Large intestine (tissue), 3 donors: ENCODE results near the gene INO80B. TPM values are rescaled to one million over a fixed set of nuclear protein-coding genes. Genes with fewer than 3 reads are reported as not detected.

Source experiments
- DNase-seq, 2 donors: peaks; one replicate each; pipeline versions ENCODE4 v3.0.0 to v3.0.0-alpha.2; 2013
- H3K27ac ChIP-seq: one replicate; pipeline ENCODE4 v1.5.1; 2013; ENCODE audit warnings: low read length
- H3K27me3 ChIP-seq: 2 replicates; pipeline ENCODE4 v1.6.1; 2013; ENCODE audit warnings: low read length; ENCODE audit not compliant: control insufficient read depth, insufficient read depth
- H3K36me3 ChIP-seq: 2 replicates; pipeline ENCODE4 v1.6.1; 2013; ENCODE audit warnings: low read length; ENCODE audit not compliant: control insufficient read depth, insufficient read depth
- H3K4me1 ChIP-seq: one replicate; pipeline ENCODE4 v1.6.1; 2013; ENCODE audit warnings: low read length; ENCODE audit not compliant: control insufficient read depth, insufficient read depth
- H3K4me3 ChIP-seq: one replicate; pipeline ENCODE4 v1.5.1; 2013; ENCODE audit warnings: low read length
- H3K9me3 ChIP-seq: one replicate; pipeline ENCODE4 v1.6.1; 2013; ENCODE audit warnings: mild to moderate bottlenecking, low read depth, low read length, moderate library complexity; ENCODE audit not compliant: control insufficient read depth
- WGBS: methylation state at CpG from one replicate; pipeline ENCODE4 v1.1.5; 2013; ENCODE audit warnings: low lambda C conversion rate; ENCODE audit not compliant: insufficient coverage; 5-methylcytosine and 5-hydroxymethylcytosine counted together
- polyA plus RNA-seq: library from polyadenylated mRNA; unstranded; fragments of 120-200 nt; gene quantifications from one replicate; pipeline ENCODE4 v1.2.1, GENCODE V29; 2013

Gene INO80B
- polyA plus RNA-seq, 1 donor: 34.7 TPM

DNA sequence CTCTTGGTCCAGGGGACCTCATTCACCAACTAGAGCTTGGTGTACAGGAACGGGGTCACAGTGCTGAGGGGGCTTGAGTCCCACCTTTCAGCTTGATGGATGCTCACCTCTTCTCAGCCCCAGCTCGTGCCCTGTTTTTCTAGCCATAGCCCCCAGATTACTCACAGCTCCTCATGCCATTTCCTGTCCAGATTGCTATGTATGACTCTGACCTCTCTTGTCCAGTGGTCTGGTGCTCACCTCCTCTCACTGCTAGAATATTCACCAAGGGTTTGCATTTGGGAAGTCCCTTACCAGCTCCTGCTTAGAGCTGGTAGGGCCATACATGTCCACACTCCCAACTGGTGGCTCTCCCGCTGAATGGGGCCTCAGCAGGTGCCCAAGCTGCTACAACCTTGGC, 38.7 kb downstream of the INO80B start:
- peaks cover 73% of the 10 kb centered on the region for H3K4me1 ChIP-seq
- WGBS: no CpG with 5 or more reads among the region's 3 CpGs
- H3K4me3 ChIP-seq: no peak overlapping the region
- peaks cover 4% of the 10 kb centered on the region for H3K9me3 ChIP-seq
- DNase-seq: no peak
- H3K27me3 ChIP-seq: peaks cover 14% of the 10 kb centered on the region
- no peak overlapping the region for H3K27ac ChIP-seq
- H3K36me3 ChIP-seq: peaks cover 49% of the 10 kb centered on the region

DNA sequence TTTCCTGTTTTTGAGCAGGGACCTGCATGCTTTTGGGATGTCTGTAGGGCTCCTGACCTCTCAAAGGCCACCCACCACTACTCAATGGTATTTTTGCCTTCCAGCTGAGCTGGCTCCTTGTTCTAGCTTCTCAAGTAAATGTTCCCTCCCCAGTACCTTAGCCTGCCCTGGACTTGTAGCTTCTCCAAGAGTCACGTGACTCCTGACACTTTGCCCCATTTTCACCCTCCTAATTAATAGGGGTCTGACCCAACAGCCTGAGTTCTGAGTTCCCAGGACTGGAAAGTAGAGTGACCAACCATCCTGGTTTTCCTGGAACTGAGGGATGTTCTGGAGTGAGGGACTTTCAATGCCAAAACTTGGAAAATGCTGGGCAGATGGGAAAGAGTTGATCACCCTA, 40.6 kb downstream of the INO80B start:
- Histone ChIP-seq H3K9me3 (peaks cover 6% of the 10 kb centered on the region), H3K27me3 (peaks cover 33% of the 10 kb centered on the region), H3K36me3 (peaks cover 43% of the 10 kb centered on the region), H3K27ac (no peak overlapping the region), H3K4me3 (no peak overlapping the region), H3K4me1 (peaks cover 58% of the 10 kb centered on the region)
- DNase-seq: no peak
- no CpG with 5 or more reads among the region's 1 CpG for WGBS

GRCh38 chr2:74496997-74497776, 42.3 kb downstream of the INO80B start:
- Histone ChIP-seq H3K9me3 (peaks cover 6% of the 10 kb centered on the region), H3K27me3 (peaks cover 44% of the 10 kb centered on the region), H3K4me1 (peaks cover 45% of the 10 kb centered on the region), H3K27ac (peak overlapping the region; percentile 97), H3K36me3 (peaks cover 27% of the 10 kb centered on the region), H3K4me3 (peak overlapping the region; percentile 74)
- WGBS: no CpG with 5 or more reads among the region's 19 CpGs
- peak in 1 of 2 donors; percentile 73 for DNase-seq

- peak in 1 of 2 donors; percentile 72 for DNase-seq
- H3K27me3 ChIP-seq: peaks cover 52% of the 10 kb centered on the region
- peaks cover 37% of the 10 kb centered on the region for H3K4me1 ChIP-seq
- peak overlapping the region; percentile 74 for H3K4me3 ChIP-seq
- WGBS: no CpG with 5 or more reads among the region's 61 CpGs
- peaks cover 7% of the 10 kb centered on the region for H3K9me3 ChIP-seq
- peak overlapping the region; percentile 97 for H3K27ac ChIP-seq
- H3K36me3 ChIP-seq: peaks cover 19% of the 10 kb centered on the region
These were observed 43.1 kb downstream of the INO80B start for GRCh38 chr2:74497777-74498499.

GRCh38 chr2:74498500-74499266, 43.8 kb downstream of the INO80B start:
- DNase-seq: peak in 1 of 2 donors; percentile 71
- H3K4me3 ChIP-seq: peak overlapping the region; percentile 74
- H3K36me3 ChIP-seq: peaks cover 12% of the 10 kb centered on the region
- peaks cover 54% of the 10 kb centered on the region for H3K27me3 ChIP-seq
- H3K4me1 ChIP-seq: peaks cover 33% of the 10 kb centered on the region
- peak overlapping the region; percentile 97 for H3K27ac ChIP-seq
- no CpG with 5 or more reads among the region's 41 CpGs for WGBS
- peaks cover 9% of the 10 kb centered on the region for H3K9me3 ChIP-seq

DNA sequence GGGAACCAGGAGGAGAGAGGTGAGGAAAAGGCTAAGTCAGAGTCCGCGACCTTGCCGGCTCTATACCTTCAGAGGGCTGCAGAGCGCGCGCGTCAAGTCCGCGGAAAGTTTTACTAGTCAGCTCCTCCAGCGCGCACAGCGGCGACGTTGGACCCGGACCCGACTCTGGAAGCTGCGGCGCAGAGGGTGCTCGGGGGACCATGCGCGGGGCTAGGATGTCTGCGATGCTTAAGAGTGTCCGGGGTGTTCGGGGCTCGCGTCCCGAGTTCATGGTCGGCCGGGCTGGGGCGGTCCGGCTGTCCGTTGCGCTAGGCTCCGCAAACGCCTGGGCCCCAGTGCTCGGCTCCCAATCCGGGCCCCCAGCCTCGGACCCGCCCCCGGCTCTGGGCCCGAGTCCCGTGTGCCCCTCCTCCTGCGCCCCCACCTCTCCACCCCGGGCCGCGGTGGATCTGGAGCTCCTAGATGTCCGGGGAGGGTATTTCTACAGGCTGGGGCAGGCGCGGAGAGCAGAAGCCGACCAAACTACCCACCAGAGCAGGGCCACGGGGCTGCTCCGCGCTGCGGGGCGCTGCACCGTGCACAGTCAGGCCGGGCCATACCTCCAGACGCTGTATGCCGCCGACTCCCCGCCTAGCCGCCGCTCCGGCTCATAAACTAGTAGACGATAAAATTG, 44.5 kb downstream of the INO80B start, which contains the start of gene LBX2:
Gene LBX2 (minus strand): TSS at position 337 of the 673 bp plus-strand sequence. CDS start 66 bp downstream, at position 271.
- DNase-seq: peak in 1 of 2 donors; percentile 81
- WGBS: no CpG with 5 or more reads among the region's 65 CpGs
- peaks cover 37% of the 10 kb centered on the region for H3K4me1 ChIP-seq
- peak within 1 kb of the TSS; percentile 97 for H3K27ac ChIP-seq
- peaks cover 54% of the 10 kb centered on the region for H3K27me3 ChIP-seq
- peaks cover 9% of the 10 kb centered on the region for H3K9me3 ChIP-seq
- peaks cover 5% of the 10 kb centered on the region for H3K36me3 ChIP-seq
- peak within 1 kb of the TSS; percentile 74 for H3K4me3 ChIP-seq

DNA sequence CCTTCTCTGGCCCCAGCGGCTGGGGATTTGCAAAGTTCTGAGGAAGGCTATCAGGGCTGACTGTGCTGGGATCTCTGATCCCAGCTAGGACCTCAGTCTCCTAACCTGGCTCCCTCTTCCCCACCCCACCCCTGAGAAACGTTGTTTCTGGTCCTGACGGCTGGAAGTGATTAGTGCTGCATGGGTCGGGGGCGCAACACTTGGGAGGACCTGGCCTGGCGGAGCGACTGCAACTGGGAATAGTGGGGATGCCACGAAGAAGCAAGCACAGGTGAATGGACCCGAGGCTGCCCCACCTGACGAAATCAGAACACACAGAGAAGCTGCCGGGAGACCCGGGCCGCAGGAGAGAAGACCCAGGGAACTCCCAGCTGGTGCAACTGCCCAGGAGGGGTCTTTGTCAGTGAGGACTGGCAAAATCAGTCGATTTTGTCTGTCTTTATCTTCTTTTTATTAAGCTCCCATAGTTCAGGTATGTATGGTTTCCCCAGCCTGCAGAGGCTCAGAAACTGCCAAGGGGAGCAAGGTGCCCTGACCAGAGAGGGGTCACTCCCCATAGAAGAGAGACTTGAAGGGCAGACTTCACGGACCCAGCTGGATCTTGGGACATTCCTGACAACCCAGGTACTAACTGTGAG, 45.2 kb downstream of the INO80B start:
- H3K27ac ChIP-seq: peak overlapping the region; percentile 97
- H3K4me1 ChIP-seq: peaks cover 41% of the 10 kb centered on the region
- peaks cover 9% of the 10 kb centered on the region for H3K9me3 ChIP-seq
- peak overlapping the region; percentile 74 for H3K4me3 ChIP-seq
- H3K27me3 ChIP-seq: peaks cover 54% of the 10 kb centered on the region
- DNase-seq: no peak
- 40% methylated on average over 1 of the region's 15 CpGs for WGBS
- H3K36me3 ChIP-seq: peaks cover 9% of the 10 kb centered on the region

GRCh38 chr2:74500578-74500946, 45.7 kb downstream of the INO80B start:
- no peak for DNase-seq
- H3K4me1 ChIP-seq: peaks cover 44% of the 10 kb centered on the region
- H3K27ac ChIP-seq: peak overlapping the region; percentile 97
- H3K36me3 ChIP-seq: peaks cover 12% of the 10 kb centered on the region
- peak overlapping the region; percentile 74 for H3K4me3 ChIP-seq
- H3K9me3 ChIP-seq: peaks cover 9% of the 10 kb centered on the region
- H3K27me3 ChIP-seq: peaks cover 54% of the 10 kb centered on the region

GRCh38 chr2:74501335-74502071, 46.6 kb downstream of the INO80B start:
- peaks cover 54% of the 10 kb centered on the region for H3K27me3 ChIP-seq
- H3K4me1 ChIP-seq: peaks cover 45% of the 10 kb centered on the region
- peaks cover 17% of the 10 kb centered on the region for H3K36me3 ChIP-seq
- peak overlapping the region; percentile 97 for H3K27ac ChIP-seq
- peak overlapping the region; percentile 74 for H3K4me3 ChIP-seq
- H3K9me3 ChIP-seq: peaks cover 9% of the 10 kb centered on the region
- 40% methylated on average over 2 of the region's 18 CpGs for WGBS
- DNase-seq: peak in 1 of 2 donors; percentile 43
